ENCODE measurements around the gene HSPB7. TPM values are rescaled to one million over a fixed set of nuclear protein-coding genes. Genes with fewer than 3 reads are reported as not detected.

HSPB7 gene
- total RNA-seq, 2 donors from 2014 or later: 11.4 to 20.4 TPM

GRCh38 chr1:16010837-16011236, 7.0 kb downstream of the HSPB7 start:
- intact Hi-C loops (cut with DNase I): no loop called here
- H3K27ac ChIP-seq: no peak overlapping the region
- H3K36me3 ChIP-seq: no peaks in the 10 kb centered on the region
- H3K9me3 ChIP-seq: no peaks in the 10 kb centered on the region
- H3K27me3 ChIP-seq (replicated peaks; ENCODE audit: insufficient read depth): no peaks in the 10 kb centered on the region
- 96% methylated on average over 3 of the region's 3 CpGs for WGBS
- TF ChIP-seq POLR2AphosphoS5 (IDR thresholded peaks at IDR 0.05): no peak
- no peak for TF ChIP-seq POLR2A (IDR thresholded peaks at IDR 0.05)
- TF ChIP-seq CTCF (IDR thresholded peaks at IDR 0.05): no peak
- no peak for DNase-seq (ENCODE audit: low spot score)
- no peak overlapping the region for H3K4me3 ChIP-seq
- peaks cover 7% of the 10 kb centered on the region for H3K4me1 ChIP-seq (replicated peaks)

- H3K4me3 ChIP-seq: no peak overlapping the region
- no peaks in the 10 kb centered on the region for H3K27me3 ChIP-seq (replicated peaks; ENCODE audit: insufficient read depth)
- no peak overlapping the region for H3K27ac ChIP-seq
- no peaks in the 10 kb centered on the region for H3K36me3 ChIP-seq
- TF ChIP-seq POLR2AphosphoS5 (IDR thresholded peaks at IDR 0.05) (no peak), CTCF (IDR thresholded peaks at IDR 0.05) (no peak), POLR2A (IDR thresholded peaks at IDR 0.05) (no peak)
- 90% methylated on average over 11 of the region's 11 CpGs for WGBS
- H3K4me1 ChIP-seq (replicated peaks): peaks cover 7% of the 10 kb centered on the region
- DNase-seq (ENCODE audit: low spot score): no peak
- no peaks in the 10 kb centered on the region for H3K9me3 ChIP-seq
- intact Hi-C loops (cut with DNase I): loop anchor here (1.0 to 5.0 kb wide), 2 partner anchors 23 to 48 kb away; no protein-coding TSS in a partner anchor
These were observed 8.2 kb downstream of the HSPB7 start for GRCh38 chr1:16009678-16010077.

GRCh38 chr1:16009030-16009460, 8.8 kb downstream of the HSPB7 start:
- TF ChIP-seq CTCF (IDR thresholded peaks at IDR 0.05) (peak; percentile 95 to 99 (median 97)), POLR2A (IDR thresholded peaks at IDR 0.05) (no peak)
- no peak overlapping the region for H3K27ac ChIP-seq
- H3K4me3 ChIP-seq: no peak overlapping the region
- H3K9me3 ChIP-seq: no peaks in the 10 kb centered on the region
- H3K36me3 ChIP-seq: no peaks in the 10 kb centered on the region
- intact Hi-C loops (cut with DNase I): loop anchor here (1.0 to 5.0 kb wide), 2 partner anchors 23 to 48 kb away; no protein-coding TSS in a partner anchor
- DNase-seq (ENCODE audit: low spot score): peak; percentile 73
- 7% methylated on average over 4 of the region's 4 CpGs for WGBS
- no peaks in the 10 kb centered on the region for H3K27me3 ChIP-seq (replicated peaks; ENCODE audit: insufficient read depth)
- peaks cover 2% of the 10 kb centered on the region for H3K4me1 ChIP-seq (replicated peaks)

- WGBS: 74% methylated on average over 6 of the region's 6 CpGs
- no peaks in the 10 kb centered on the region for H3K9me3 ChIP-seq
- no peak for TF ChIP-seq CTCF (IDR thresholded peaks at IDR 0.05)
- no peak for TF ChIP-seq POLR2AphosphoS5 (IDR thresholded peaks at IDR 0.05)
- TF ChIP-seq POLR2A (IDR thresholded peaks at IDR 0.05): no peak
- intact Hi-C loops (cut with DNase I): loop anchor here (5.0 kb wide), 1 partner anchor 49 kb away; no protein-coding TSS in a partner anchor
- no peaks in the 10 kb centered on the region for H3K36me3 ChIP-seq
- no peaks in the 10 kb centered on the region for H3K4me1 ChIP-seq (replicated peaks)
- H3K4me3 ChIP-seq: no peak overlapping the region
- H3K27ac ChIP-seq: no peak overlapping the region
- no peak for DNase-seq (ENCODE audit: low spot score)
- H3K27me3 ChIP-seq (replicated peaks; ENCODE audit: insufficient read depth): no peaks in the 10 kb centered on the region
These were observed 10.0 kb downstream of the HSPB7 start for GRCh38 chr1:16007671-16008341.

Data from prostate gland (tissue), 2 donors.